HEK293 (cell line): Measurements from ENCODE around the gene RGS19.

Source experiments
- HOXA7 ChIP-seq: sonication (generic); formaldehyde crosslinking; IDR thresholded peaks from 2 replicates; pipeline ENCODE4 v1.8.1; 2022; ENCODE audit warnings: missing genetic modification reagents, borderline replicate concordance
- PATZ1 ChIP-seq: fragments of 450-650 bp; formaldehyde crosslinking; IDR thresholded peaks from 2 replicates; pipeline ENCODE4 v1.5.1; 2016; ENCODE audit warnings: missing biosample characterization, missing genetic modification characterization
- REST ChIP-seq: fragments of 450-650 bp; formaldehyde crosslinking; IDR thresholded peaks from 2 replicates; pipeline ENCODE4 v1.5.1; 2016; ENCODE audit warnings: missing biosample characterization, missing genetic modification characterization
- SCRT1 ChIP-seq: fragments of 450-650 bp; formaldehyde crosslinking; IDR thresholded peaks from 2 replicates; pipeline ENCODE4 v1.5.1; 2016; ENCODE audit warnings: missing biosample characterization, missing genetic modification characterization, borderline replicate concordance
- SP2 ChIP-seq: fragments of 450-650 bp; formaldehyde crosslinking; IDR thresholded peaks from 2 replicates; pipeline ENCODE4 v1.5.1; 2016; ENCODE audit warnings: missing biosample characterization, missing genetic modification characterization
- WT1 ChIP-seq: fragments of 450-650 bp; formaldehyde crosslinking; IDR thresholded peaks from 2 replicates; pipeline ENCODE4 v1.5.1; 2016; ENCODE audit warnings: missing biosample characterization, missing genetic modification characterization
- YY1 ChIP-seq: fragments of 450-650 bp; formaldehyde crosslinking; IDR thresholded peaks from 2 replicates; pipeline ENCODE4 v1.5.1; 2018; ENCODE audit warnings: missing biosample characterization, missing genetic modification characterization
- ZFP3 ChIP-seq: fragments of 450-650 bp; formaldehyde crosslinking; IDR thresholded peaks from 2 replicates; pipeline ENCODE4 v1.5.1; 2016; ENCODE audit warnings: low read depth, missing biosample characterization, missing genetic modification characterization
- ZIC2 ChIP-seq: fragments of 450-650 bp; formaldehyde crosslinking; IDR thresholded peaks from 2 replicates; pipeline ENCODE4 v1.5.1; 2016; ENCODE audit warnings: missing biosample characterization, missing genetic modification characterization
- ZNF121 ChIP-seq: fragments of 450-650 bp; formaldehyde crosslinking; IDR thresholded peaks from 2 replicates; pipeline ENCODE4 v1.5.1; 2016; ENCODE audit warnings: missing biosample characterization, missing genetic modification characterization
- ZNF2 ChIP-seq: fragments of 450-650 bp; formaldehyde crosslinking; IDR thresholded peaks from 2 replicates; pipeline ENCODE4 v1.5.1; 2016; ENCODE audit warnings: missing biosample characterization, missing genetic modification characterization
- ZNF214 ChIP-seq: fragments of 450-650 bp; formaldehyde crosslinking; IDR thresholded peaks from 2 replicates; pipeline ENCODE4 v1.5.1; 2017; ENCODE audit warnings: missing biosample characterization, mild to moderate bottlenecking, missing genetic modification characterization, borderline replicate concordance
- ZNF292 ChIP-seq: fragments of 450-650 bp; formaldehyde crosslinking; IDR thresholded peaks from 2 replicates; pipeline ENCODE4 v1.5.1; 2016; ENCODE audit warnings: low read depth, missing biosample characterization, missing genetic modification characterization, borderline replicate concordance
- ZNF302 ChIP-seq: fragments of 450-650 bp; formaldehyde crosslinking; IDR thresholded peaks from 2 replicates; pipeline ENCODE4 v1.5.1; 2016; ENCODE audit warnings: missing biosample characterization, missing genetic modification characterization, low read depth
- ZNF362 ChIP-seq: fragments of 450-650 bp; formaldehyde crosslinking; IDR thresholded peaks from 2 replicates; pipeline ENCODE4 v1.5.1; 2016; ENCODE audit warnings: missing biosample characterization, missing genetic modification characterization
- ZNF549 ChIP-seq: fragments of 450-650 bp; IDR thresholded peaks from 2 replicates; pipeline ENCODE4 v1.5.1; 2018; ENCODE audit warnings: missing biosample characterization, missing genetic modification characterization, mild to moderate bottlenecking, inconsistent platforms, moderate library complexity
- ZNF600 ChIP-seq: fragments of 450-650 bp; formaldehyde crosslinking; IDR thresholded peaks from 2 replicates; pipeline ENCODE4 v1.5.1; 2016; ENCODE audit warnings: missing biosample characterization, missing genetic modification characterization
- ZNF670 ChIP-seq: fragments of 450-650 bp; formaldehyde crosslinking; IDR thresholded peaks from 2 replicates; pipeline ENCODE4 v1.5.1; 2016; ENCODE audit warnings: missing biosample characterization, missing genetic modification characterization, low read depth
- ZNF76 ChIP-seq: fragments of 450-650 bp; formaldehyde crosslinking; IDR thresholded peaks from 2 replicates; pipeline ENCODE4; 2016; ENCODE audit warnings: low read depth, missing biosample characterization, missing genetic modification characterization, borderline replicate concordance
- ZSCAN30 ChIP-seq: fragments of 450-650 bp; IDR thresholded peaks from 2 replicates; pipeline ENCODE4 v1.5.1; 2018; ENCODE audit warnings: missing biosample characterization, mild to moderate bottlenecking, missing genetic modification characterization, moderate library complexity
- TF ChIP-seq, protein P1 (sequence below): fragments of 450-650 bp; formaldehyde crosslinking; IDR thresholded peaks from 2 replicates; pipeline ENCODE4 v1.5.1; 2016; ENCODE audit warnings: missing biosample characterization, missing genetic modification characterization
- TF ChIP-seq, protein P2 (sequence below): fragments of 450-650 bp; formaldehyde crosslinking; IDR thresholded peaks from 2 replicates; pipeline ENCODE4 v1.5.1; 2016; ENCODE audit warnings: missing biosample characterization, missing genetic modification characterization
- TF ChIP-seq, protein P3 (sequence below): fragments of 450-650 bp; formaldehyde crosslinking; IDR thresholded peaks from 2 replicates; pipeline ENCODE4 v1.5.1; 2016; ENCODE audit warnings: missing biosample characterization, missing genetic modification characterization
- TF ChIP-seq, protein P4 (sequence below): fragments of 450-650 bp; formaldehyde crosslinking; IDR thresholded peaks from 2 replicates; pipeline ENCODE4 v1.5.1; 2017; ENCODE audit warnings: missing biosample characterization, missing genetic modification characterization

RGS19 gene

GRCh38 chr20:64083804-64084684, 4.7 kb upstream of the RGS19 start, which contains the start of gene LKAAEAR1 (continued):
- TF ChIP-seq, protein P1, sequence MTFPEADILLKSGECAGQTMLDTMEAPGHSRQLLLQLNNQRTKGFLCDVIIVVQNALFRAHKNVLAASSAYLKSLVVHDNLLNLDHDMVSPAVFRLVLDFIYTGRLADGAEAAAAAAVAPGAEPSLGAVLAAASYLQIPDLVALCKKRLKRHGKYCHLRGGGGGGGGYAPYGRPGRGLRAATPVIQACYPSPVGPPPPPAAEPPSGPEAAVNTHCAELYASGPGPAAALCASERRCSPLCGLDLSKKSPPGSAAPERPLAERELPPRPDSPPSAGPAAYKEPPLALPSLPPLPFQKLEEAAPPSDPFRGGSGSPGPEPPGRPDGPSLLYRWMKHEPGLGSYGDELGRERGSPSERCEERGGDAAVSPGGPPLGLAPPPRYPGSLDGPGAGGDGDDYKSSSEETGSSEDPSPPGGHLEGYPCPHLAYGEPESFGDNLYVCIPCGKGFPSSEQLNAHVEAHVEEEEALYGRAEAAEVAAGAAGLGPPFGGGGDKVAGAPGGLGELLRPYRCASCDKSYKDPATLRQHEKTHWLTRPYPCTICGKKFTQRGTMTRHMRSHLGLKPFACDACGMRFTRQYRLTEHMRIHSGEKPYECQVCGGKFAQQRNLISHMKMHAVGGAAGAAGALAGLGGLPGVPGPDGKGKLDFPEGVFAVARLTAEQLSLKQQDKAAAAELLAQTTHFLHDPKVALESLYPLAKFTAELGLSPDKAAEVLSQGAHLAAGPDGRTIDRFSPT (tag by site-specific recombination), result no peak
- TF ChIP-seq ZNF2 (tag by site-specific recombination) (no peak), ZFP3 (no peak), ZNF121 (tag by site-specific recombination) (no peak), ZNF292 (tag by site-specific recombination) (no peak), ZNF600 (tag by site-specific recombination) (no peak), PATZ1 (tag by site-specific recombination) (0 out of 2 replicates have a peak, but pooled peaks have one; percentile 5), REST (no peak), ZSCAN30 (tag by site-specific recombination) (no peak), SP2 (tag by site-specific recombination) (peak; percentile 31; the same call in 1 of the 2 replicates), SCRT1 (no peak), ZNF214 (no peak), ZNF76 (tag by site-specific recombination) (peak; percentile 11; the same call in 1 of the 2 replicates), ZNF362 (tag by site-specific recombination) (no peak), ZIC2 (peak; percentile 17; the same call in 1 of the 2 replicates), HOXA7 (no peak), ZNF549 (tag by site-specific recombination) (no peak), ZNF670 (tag by site-specific recombination) (no peak), WT1 (tag by site-specific recombination) (no peak), ZNF302 (tag by site-specific recombination) (no peak), YY1 (tag by site-specific recombination) (peak; percentile 73)
- TF ChIP-seq, protein P2, sequence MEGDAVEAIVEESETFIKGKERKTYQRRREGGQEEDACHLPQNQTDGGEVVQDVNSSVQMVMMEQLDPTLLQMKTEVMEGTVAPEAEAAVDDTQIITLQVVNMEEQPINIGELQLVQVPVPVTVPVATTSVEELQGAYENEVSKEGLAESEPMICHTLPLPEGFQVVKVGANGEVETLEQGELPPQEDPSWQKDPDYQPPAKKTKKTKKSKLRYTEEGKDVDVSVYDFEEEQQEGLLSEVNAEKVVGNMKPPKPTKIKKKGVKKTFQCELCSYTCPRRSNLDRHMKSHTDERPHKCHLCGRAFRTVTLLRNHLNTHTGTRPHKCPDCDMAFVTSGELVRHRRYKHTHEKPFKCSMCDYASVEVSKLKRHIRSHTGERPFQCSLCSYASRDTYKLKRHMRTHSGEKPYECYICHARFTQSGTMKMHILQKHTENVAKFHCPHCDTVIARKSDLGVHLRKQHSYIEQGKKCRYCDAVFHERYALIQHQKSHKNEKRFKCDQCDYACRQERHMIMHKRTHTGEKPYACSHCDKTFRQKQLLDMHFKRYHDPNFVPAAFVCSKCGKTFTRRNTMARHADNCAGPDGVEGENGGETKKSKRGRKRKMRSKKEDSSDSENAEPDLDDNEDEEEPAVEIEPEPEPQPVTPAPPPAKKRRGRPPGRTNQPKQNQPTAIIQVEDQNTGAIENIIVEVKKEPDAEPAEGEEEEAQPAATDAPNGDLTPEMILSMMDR (tag by site-specific recombination), result peak; percentile 52; the same call in 1 of the 2 replicates
- TF ChIP-seq, protein P3, sequence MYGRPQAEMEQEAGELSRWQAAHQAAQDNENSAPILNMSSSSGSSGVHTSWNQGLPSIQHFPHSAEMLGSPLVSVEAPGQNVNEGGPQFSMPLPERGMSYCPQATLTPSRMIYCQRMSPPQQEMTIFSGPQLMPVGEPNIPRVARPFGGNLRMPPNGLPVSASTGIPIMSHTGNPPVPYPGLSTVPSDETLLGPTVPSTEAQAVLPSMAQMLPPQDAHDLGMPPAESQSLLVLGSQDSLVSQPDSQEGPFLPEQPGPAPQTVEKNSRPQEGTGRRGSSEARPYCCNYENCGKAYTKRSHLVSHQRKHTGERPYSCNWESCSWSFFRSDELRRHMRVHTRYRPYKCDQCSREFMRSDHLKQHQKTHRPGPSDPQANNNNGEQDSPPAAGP (tag by site-specific recombination), result no peak; the same call in 1 of the 2 replicates
- TF ChIP-seq, protein P4, sequence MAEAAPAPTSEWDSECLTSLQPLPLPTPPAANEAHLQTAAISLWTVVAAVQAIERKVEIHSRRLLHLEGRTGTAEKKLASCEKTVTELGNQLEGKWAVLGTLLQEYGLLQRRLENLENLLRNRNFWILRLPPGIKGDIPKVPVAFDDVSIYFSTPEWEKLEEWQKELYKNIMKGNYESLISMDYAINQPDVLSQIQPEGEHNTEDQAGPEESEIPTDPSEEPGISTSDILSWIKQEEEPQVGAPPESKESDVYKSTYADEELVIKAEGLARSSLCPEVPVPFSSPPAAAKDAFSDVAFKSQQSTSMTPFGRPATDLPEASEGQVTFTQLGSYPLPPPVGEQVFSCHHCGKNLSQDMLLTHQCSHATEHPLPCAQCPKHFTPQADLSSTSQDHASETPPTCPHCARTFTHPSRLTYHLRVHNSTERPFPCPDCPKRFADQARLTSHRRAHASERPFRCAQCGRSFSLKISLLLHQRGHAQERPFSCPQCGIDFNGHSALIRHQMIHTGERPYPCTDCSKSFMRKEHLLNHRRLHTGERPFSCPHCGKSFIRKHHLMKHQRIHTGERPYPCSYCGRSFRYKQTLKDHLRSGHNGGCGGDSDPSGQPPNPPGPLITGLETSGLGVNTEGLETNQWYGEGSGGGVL (tag by site-specific recombination), result peak; percentile 57; the same call in 1 of the 2 replicates
